Muscle of leg (tissue), 11 donors: ENCODE results near the gene CAD. TPM values are rescaled to one million over a fixed set of nuclear protein-coding genes. Genes with fewer than 3 reads are reported as not detected.

Source experiments
- DNase-seq: peaks from one replicate; pipeline ENCODE4 v3.0.0; 2013
- H3K27ac ChIP-seq: one replicate; pipeline ENCODE4 v1.5.1; 2013; ENCODE audit warnings: mild to moderate bottlenecking, low read length, control low read depth
- H3K27me3 ChIP-seq: one replicate; pipeline ENCODE4 v1.6.1; 2013; ENCODE audit warnings: low read length; ENCODE audit not compliant: control insufficient read depth, insufficient read depth
- H3K36me3 ChIP-seq: one replicate; pipeline ENCODE4 v1.6.1; 2013; ENCODE audit warnings: low read length; ENCODE audit not compliant: control insufficient read depth, insufficient read depth
- H3K4me1 ChIP-seq: one replicate; pipeline ENCODE4 v1.6.1; 2013; ENCODE audit warnings: low read length; ENCODE audit not compliant: control insufficient read depth, insufficient read depth
- H3K4me3 ChIP-seq: one replicate; pipeline ENCODE4 v1.5.1; 2013; ENCODE audit warnings: low read length, control low read depth
- H3K9me3 ChIP-seq: replicated peaks from 2 replicates; pipeline ENCODE4 v1.6.1; 2013; ENCODE audit warnings: low read depth, low read length; ENCODE audit not compliant: control insufficient read depth
- WGBS: methylation state at CpG from one replicate; pipeline ENCODE4 v1.1.5; 2013; ENCODE audit warnings: missing lambda C conversion rate; ENCODE audit not compliant: insufficient coverage; 5-methylcytosine and 5-hydroxymethylcytosine counted together
- polyA plus RNA-seq, 8 donors: library from polyadenylated mRNA; unstranded; fragments of 120-200 nt; gene quantifications; one replicate each; pipeline versions ENCODE4 v1.2.1 to v1.2.3, GENCODE V29; 2013; ENCODE audit warnings: inconsistent platforms in 1 of 8, low replicate concordance in 1 of 8; ENCODE audit not compliant: insufficient read length in 8 of 8, insufficient read depth in 1 of 8
- total RNA-seq: library from RNA; stranded (reverse); fragments of 120-200 nt; gene quantifications from one replicate; pipeline ENCODE4 v1.2.4, GENCODE V29; 2013

CAD gene
- total and polyA plus RNA-seq, 9 donors: 16.9 to 40.7 (median 32.5) TPM

DNA sequence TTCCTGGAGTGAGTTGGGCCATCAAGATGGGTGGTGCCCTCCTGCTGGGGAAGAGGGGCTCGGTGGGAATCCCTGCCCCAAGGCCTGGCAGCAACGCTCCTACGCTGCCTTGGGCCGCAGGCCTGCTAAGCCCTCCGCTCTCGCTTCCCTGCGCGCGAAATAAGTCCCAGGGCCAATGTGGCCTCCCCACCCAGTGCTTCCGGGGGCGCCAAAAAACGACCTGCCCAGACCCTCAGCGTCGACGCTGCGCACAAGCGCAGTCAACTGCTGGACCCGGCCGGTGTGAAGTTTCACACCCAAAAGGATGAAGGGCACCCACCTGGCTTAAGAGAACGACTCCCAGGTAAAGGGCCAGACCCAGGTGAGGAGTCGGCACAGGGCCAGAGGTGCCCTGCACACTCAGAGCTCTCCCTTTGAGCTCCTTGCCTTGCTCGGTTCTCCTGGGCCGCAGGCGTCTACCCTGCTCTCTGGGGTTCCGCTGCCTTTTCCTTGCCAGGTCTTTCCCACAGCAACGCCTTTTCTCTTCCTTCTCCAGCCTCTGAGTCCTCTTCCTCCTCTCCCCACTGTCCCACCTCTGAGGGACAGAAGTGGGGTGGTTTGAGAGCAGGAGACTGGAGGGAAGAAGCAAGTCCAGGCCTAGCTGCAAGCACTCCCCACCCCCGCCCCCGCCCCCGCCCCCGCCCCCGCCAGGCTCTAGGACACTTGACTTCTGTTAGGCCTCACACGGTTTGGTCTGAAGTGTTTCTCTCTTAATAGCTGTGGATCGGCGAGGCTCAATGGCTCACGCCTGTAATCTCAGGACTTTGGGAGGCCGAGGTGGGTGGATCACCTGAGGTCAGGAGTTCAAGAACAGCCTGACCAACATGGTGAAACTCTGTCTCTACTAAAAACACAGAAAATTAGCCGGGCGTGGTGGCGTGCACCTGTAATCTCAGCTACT, 58.3 kb downstream of the CAD start, which contains the start of gene DNAJC5G:
DNAJC5G (plus strand) TSS at position 223 of the 940 bp plus-strand sequence. CDS start 1,296 bp downstream, outside the sequence.
- 84% methylated on average over 28 of the region's 39 CpGs for WGBS
- H3K27ac ChIP-seq: no peak within 1 kb of the TSS
- peaks cover 4% of the 10 kb centered on the region for H3K4me1 ChIP-seq

DNA sequence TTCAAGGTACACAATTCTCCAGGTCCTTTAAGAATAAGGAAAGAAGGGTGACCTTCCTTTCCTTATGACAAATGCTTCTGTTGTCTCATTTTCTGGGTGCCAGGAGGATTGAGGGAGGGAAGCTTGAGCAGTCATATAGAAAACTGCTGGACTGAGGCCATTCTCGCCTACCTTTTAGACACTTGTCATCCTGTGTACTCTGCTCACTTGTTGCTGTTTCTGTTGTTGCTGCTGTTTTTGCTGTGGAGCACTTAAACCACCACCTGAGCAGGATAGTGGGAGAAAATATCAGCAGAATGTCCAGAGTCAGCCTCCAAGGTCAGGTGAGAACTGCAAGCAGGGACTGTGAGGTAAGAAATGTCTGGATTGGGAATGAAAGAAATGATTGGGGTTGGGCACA, 60.8 kb downstream of the CAD start:
- DNase-seq: no peak
- peaks cover 21% of the 10 kb centered on the region for H3K27me3 ChIP-seq

More for the DNA sequence above, 58.3 kb downstream of the CAD start, which contains the start of gene DNAJC5G:
- DNase-seq: no peak
- H3K27me3 ChIP-seq: peaks cover 12% of the 10 kb centered on the region
- no peak within 1 kb of the TSS for H3K4me3 ChIP-seq
- no peaks in the 10 kb centered on the region for H3K36me3 ChIP-seq
- no peaks in the 10 kb centered on the region for H3K9me3 ChIP-seq

DNA sequence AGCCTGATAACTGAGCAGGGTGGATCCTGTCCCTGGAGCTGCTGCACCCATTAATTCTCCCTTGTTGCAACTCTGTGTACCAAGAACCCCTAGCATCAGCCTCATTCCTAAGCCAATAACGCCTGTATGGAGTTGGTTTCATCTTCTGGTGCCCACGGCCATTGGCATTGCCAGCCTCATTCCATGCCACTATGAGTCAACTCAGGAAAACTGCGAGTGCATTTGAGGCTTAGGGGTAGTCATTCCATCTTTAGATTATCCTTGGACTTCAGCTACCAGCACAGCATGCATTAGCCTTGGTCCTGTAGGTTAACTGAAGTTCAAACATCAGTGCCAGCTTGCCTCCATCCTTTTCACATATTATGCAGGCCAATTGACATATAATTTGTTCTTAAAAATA, 63.7 kb downstream of the CAD start:
- Histone ChIP-seq H3K36me3 (no peaks in the 10 kb centered on the region), H3K4me1 (peaks cover 23% of the 10 kb centered on the region), H3K9me3 (no peaks in the 10 kb centered on the region), H3K4me3 (no peak overlapping the region), H3K27me3 (peaks cover 21% of the 10 kb centered on the region), H3K27ac (peak overlapping the region; percentile 92)
- WGBS: 80% methylated on average over 1 of the region's 3 CpGs
- DNase-seq: no peak

More for the DNA sequence above, 60.8 kb downstream of the CAD start:
- Histone ChIP-seq H3K36me3 (no peaks in the 10 kb centered on the region), H3K9me3 (no peaks in the 10 kb centered on the region), H3K4me1 (peaks cover 19% of the 10 kb centered on the region), H3K4me3 (no peak overlapping the region), H3K27ac (no peak overlapping the region)
- no CpG with 5 or more reads among the region's 1 CpG for WGBS

DNA sequence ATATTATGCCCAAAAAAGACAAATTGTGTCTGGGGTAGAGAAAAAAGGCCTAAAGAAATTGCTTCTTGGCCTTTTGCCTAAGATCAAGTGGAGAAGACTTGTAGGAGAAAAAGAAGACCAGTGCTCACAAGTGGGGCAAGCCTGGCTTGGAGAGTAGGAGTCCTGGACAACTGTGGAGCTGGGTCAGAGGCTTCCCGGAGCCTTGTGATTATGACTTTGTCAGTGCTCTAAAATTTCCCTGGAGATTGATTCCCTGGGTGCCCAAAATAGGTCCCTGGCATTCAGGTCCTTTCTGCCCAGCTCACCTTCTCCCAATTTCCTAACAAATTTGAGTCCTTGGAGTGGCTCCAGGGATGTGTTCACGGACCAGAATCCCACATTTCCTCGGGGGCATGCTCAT, 64.3 kb downstream of the CAD start:
- Histone ChIP-seq H3K4me1 (peaks cover 23% of the 10 kb centered on the region), H3K27me3 (peaks cover 21% of the 10 kb centered on the region), H3K36me3 (no peaks in the 10 kb centered on the region), H3K27ac (peak overlapping the region; percentile 92), H3K9me3 (no peaks in the 10 kb centered on the region), H3K4me3 (no peak overlapping the region)
- DNase-seq: no peak
- WGBS: 100% methylated on average over 1 of the region's 3 CpGs

DNA sequence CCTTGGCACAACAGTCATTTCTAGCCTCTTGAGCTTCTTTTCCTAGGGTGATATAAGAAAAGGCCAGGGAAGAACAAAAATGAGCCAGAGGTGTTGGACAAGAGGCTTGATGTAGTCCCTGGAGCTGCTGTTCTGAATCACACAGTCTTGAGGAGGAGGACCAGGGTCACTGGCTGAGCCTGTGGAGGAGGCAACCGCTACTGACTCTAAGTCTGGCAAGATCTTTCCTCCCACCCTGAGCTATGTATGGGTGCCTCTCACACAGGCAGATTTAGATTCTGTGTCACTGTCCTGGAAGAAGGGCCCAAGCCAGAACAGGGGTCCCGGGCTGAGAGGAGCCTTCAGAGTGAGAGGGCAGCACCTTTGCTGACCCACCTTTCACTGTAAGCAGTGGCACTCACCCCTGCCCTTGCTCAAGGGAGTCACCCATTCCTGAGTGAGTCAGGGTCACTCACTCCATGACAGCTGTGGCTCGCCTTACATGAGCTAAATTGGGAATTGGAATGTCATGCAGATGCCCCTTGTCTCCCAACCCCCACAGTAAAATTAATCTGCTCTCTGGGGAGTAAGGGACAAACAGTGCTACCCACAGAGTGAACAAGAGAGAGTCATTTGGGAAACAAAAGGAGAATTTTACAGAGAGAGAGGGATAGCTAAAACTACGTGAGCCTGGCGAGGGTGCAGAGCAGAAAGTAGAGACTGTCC, 64.8 kb downstream of the CAD start, which contains the start of gene TRIM54:
TRIM54 (plus strand) TSS at position 575 of the 705 bp plus-strand sequence. CDS start 303 bp downstream, outside the sequence.
- peaks cover 23% of the 10 kb centered on the region for H3K4me1 ChIP-seq
- 28% methylated on average over 2 of the region's 5 CpGs for WGBS
- peaks cover 21% of the 10 kb centered on the region for H3K27me3 ChIP-seq
- DNase-seq: peak; percentile 75
- H3K9me3 ChIP-seq: no peaks in the 10 kb centered on the region
- no peaks in the 10 kb centered on the region for H3K36me3 ChIP-seq
- H3K4me3 ChIP-seq: peak within 1 kb of the TSS; percentile 46
- H3K27ac ChIP-seq: peak within 1 kb of the TSS; percentile 92

DNA sequence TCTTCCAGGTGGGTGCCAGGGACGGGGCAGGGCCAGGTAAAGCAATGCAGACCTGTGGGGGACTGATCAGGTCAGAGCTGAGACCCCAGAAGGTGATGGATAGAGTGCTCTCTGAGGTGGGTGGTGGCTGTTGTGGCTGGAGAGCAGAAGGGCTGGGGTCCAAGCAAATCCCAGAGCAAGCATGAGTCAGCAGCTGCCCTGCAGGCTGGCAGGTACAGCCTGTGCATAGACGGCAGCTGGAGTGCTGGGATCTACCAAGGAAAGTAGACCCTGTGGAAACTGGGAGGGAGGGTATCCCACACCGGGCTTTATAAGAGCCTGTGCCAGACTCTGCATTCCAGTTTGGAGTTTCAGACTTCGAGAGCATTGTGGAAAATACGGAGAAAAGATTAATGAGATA, 65.7 kb downstream of the CAD start:
- DNase-seq: no peak
- Histone ChIP-seq H3K4me1 (peaks cover 23% of the 10 kb centered on the region), H3K27me3 (peaks cover 20% of the 10 kb centered on the region), H3K36me3 (no peaks in the 10 kb centered on the region), H3K4me3 (peak overlapping the region; percentile 46), H3K9me3 (no peaks in the 10 kb centered on the region), H3K27ac (peak overlapping the region; percentile 92)
- WGBS: 28% methylated on average over 3 of the region's 5 CpGs

DNA sequence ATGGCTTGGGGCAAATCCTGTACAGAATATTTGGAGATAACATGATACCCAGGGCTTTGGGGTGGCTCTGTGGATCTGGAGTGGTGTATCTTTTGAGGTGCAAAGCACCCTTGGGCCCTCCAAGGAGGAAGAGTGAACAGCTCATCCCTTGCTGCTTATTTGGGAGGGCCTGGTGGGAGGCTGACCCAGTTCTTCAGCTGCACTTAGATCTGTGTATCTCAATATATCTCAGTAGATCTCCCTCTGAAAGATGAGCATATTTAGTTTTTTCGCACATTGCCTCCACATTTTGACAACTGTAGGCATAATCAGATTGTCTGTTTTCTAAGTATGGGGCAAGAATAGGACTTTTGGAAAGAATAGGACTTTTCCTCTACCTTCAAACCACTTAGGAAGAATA, 67.8 kb downstream of the CAD start:
- Histone ChIP-seq H3K4me3 (peak overlapping the region; percentile 46), H3K9me3 (no peaks in the 10 kb centered on the region), H3K27me3 (peaks cover 18% of the 10 kb centered on the region), H3K4me1 (peaks cover 23% of the 10 kb centered on the region), H3K27ac (no peak overlapping the region), H3K36me3 (no peaks in the 10 kb centered on the region)
- WGBS: no CpG with 5 or more reads among the region's 1 CpG
- no peak for DNase-seq

DNA sequence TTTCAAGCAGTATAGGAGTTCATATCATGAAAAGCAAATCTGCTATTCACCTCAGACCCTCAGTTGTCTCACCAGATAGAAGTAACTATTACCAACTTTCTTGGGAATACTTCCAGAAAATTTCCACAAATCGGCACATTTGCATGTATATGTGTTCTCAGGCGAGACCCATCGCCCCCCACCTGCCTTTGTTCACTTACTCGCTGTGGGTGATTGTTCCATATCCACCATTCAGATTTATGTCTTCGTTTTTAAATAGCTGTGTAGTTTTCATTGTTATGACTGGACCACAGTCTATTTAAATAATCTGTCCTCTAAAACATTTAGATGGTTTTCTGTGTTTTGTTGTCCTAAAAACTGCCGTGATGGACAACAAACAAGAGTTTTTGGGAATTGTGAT, 68.3 kb downstream of the CAD start:
- no peak overlapping the region for H3K27ac ChIP-seq
- WGBS: no CpG with 5 or more reads among the region's 6 CpGs

DNA sequence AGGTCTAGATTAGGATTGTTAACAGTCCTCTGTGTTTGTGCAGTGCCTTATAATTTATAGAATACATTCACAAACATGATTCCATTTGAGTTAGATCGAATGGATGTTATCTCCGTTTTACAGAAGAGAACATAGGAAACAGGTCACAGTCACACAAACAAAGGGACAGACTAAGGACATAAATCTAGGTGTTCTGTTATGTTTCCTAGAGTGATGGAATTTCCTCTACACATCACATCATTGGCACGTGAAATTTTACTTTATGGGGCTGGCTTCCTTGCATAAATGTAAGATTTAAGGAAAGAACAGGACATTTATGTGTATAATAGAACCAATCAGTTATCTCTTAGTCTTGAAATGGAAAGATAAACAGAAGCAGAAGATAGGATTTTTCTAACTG, 71.4 kb downstream of the CAD start:
- no peak for DNase-seq
- Histone ChIP-seq H3K4me1 (peaks cover 7% of the 10 kb centered on the region), H3K27me3 (peaks cover 20% of the 10 kb centered on the region), H3K36me3 (no peaks in the 10 kb centered on the region), H3K4me3 (no peak overlapping the region), H3K27ac (no peak overlapping the region), H3K9me3 (no peaks in the 10 kb centered on the region)
- WGBS: no CpG with 5 or more reads among the region's 3 CpGs

More for the DNA sequence above, 68.3 kb downstream of the CAD start:
- no peaks in the 10 kb centered on the region for H3K36me3 ChIP-seq
- peaks cover 19% of the 10 kb centered on the region for H3K4me1 ChIP-seq
- H3K4me3 ChIP-seq: no peak overlapping the region
- DNase-seq: no peak
- no peaks in the 10 kb centered on the region for H3K9me3 ChIP-seq
- peaks cover 20% of the 10 kb centered on the region for H3K27me3 ChIP-seq

DNA sequence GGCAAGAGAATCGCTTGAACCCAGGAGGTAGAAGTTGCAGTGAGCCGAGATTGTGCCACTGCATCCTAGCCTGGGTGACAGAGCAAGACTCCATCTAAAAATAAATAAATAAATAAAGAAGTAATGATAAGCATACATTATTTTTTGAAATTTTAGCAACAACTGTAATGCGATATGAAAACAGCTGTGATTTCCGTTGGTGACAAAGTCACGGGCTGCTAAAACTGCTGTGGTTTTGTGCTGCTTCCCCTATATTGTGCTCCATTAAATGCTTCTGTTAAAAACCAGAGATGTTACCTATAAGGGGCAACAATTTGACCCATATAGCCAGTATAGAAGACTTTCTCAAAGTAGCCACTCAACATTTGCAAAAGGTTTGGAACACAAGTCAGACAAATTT, 73.4 kb downstream of the CAD start:
- Histone ChIP-seq H3K9me3 (no peaks in the 10 kb centered on the region), H3K4me1 (peaks cover 2% of the 10 kb centered on the region), H3K27ac (no peak overlapping the region), H3K27me3 (peaks cover 14% of the 10 kb centered on the region), H3K36me3 (no peaks in the 10 kb centered on the region), H3K4me3 (no peak overlapping the region)
- WGBS: 67% methylated on average over 3 of the region's 5 CpGs
- DNase-seq: no peak
